ENCODE results near the gene S100A14.
"Not testable (repeated sequence)": the region's sequence is repeated elsewhere in the genome, so short reads cannot be mapped to it uniquely, and the experiment has no call there.

Gene S100A14

DNA sequence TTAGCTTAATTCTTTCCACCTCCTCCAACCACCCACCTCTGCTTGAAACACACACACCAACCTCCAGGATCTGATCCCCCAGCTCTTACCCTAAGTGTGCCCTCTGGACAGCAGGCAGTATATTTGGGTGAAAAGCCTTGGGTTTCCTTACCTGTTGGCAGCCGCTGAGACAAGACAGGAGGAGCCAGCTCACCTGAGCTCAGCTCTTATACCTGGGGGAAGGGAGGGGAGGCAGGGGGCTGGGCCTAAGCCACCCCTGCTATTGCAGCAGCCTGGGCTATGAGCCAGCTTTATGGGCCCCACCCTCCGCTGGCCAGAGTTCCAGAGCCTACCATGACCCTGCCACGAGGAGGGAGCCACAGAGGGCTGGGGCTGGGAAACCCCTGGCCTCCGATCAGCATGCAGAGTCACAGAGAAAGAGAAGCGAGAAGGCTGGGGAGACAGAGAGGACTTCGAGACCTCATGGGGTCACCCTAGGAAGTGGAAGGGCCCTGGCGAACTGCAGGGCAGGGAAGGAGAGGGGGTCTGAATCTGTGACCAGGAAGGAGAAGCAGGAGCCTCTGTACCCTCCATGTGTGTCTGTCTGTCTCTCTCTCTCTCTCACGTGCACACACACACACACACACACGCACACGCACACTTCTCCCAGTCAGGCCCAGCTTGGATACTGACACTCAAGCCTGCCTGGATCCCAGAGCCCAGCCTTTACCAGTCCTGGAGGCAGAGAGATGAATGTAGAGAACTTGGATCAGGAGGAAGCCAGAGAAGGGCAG lies at the start of gene S100A14:
S100A14 (minus strand) TSS at position 182 of the 773 bp plus-strand sequence. CDS start 467 bp downstream, outside the sequence.
- no peak for DNase-seq

GRCh38 chr1:153663211-153663610 lies 47.1 kb upstream of the S100A14 start:
- no peak for DNase-seq

DNA sequence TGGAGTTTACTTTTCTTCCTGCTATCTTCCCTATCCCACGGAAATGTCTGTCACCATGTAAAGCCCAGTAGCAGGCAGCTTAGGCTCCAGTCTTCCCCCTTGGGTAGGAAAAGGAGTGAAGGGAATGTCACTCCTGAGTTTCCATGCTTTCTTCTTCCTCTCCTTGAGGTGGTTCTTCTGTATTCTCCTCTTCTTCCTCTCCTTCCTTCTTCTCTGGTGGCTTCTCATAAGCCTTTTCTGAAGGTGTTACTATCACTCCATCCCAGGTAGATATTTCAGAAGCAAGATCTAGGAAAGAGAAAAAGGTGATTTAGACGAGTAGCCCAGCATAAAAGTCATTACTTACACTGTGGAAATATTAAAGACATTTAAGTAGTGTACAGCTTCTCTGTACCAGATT lies 46.1 kb upstream of the S100A14 start:
- no peak for DNase-seq

DNA sequence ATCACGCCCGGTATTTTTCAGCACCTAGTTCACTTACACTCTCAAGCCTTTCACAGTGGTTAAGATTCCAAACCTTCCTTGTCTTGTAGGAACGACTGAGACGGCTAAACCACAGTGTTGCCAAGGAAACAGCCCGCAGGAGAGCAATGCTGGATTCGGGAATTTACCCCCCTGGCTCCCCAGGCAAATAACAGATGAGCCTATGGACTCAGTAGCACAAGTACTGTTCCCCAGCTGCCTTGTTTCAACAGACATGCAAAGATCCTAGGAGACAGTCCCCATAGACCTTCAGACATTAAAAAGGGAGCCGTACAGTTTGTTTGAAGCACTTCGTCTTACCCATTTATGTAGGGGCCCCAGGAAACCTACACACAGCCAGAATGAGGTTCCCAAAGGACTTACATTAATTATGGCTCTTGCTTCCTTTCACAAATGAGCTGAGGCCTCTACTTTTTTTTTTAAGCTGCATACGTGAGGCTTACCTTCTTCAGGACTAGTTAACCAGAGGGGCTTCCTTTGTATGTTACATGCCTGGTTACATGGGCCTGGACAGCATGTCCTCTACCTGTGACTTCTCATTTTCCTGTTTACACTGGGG lies 45.1 kb upstream of the S100A14 start:
- no peak for DNase-seq

DNA sequence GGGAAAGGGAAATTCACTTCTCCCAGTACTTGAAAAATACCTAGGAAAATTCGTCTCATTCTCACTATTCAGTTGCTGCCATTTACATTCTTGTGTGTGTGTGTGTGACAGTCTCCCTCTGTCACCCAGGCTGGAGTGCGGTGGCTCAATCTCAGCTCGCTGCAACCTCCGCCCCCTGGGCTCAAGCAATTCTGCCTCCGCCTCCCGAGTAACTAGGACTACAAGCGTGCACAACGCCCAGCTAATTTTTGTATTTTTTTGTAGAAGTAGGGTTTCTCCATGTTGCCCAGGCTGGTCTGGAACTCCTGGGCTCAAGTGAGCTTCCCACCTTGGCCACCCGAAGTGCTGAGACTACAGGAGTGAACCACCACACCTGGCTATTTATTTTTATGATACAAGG lies 43.5 kb upstream of the S100A14 start:
- DNase-seq, result no peak

GRCh38 chr1:153659175-153659534 lies 43.0 kb upstream of the S100A14 start:
- DNase-seq, result no peak

GRCh38 chr1:153658400-153659174 lies 42.5 kb upstream of the S100A14 start, which contains the start of gene SNAPIN:
TSS of gene SNAPIN (plus strand) at chr1:153658703. CDS start at chr1:153658744, 41 bp downstream.
- DNase-seq, result peak; percentile 98

DNA sequence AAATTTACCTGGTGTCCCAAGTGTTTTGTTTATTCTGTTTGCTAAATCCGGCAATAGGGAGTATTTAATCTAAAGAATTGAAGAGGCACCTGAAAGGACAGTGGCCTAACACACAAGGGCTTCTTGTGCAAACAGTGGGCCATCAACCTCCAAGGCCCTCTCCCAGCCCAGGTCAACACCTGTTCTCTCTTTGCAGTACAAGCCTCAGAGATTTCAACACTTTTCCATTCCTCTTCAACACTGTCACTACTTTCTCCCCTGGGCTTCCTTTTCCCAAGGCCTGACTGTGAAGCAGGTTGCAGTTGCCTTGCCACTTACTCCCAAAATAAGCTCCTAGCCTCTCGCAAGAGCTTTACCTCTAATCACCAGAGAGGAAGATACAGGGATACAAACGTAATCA lies 39.2 kb upstream of the S100A14 start:
- no peak for DNase-seq

DNA sequence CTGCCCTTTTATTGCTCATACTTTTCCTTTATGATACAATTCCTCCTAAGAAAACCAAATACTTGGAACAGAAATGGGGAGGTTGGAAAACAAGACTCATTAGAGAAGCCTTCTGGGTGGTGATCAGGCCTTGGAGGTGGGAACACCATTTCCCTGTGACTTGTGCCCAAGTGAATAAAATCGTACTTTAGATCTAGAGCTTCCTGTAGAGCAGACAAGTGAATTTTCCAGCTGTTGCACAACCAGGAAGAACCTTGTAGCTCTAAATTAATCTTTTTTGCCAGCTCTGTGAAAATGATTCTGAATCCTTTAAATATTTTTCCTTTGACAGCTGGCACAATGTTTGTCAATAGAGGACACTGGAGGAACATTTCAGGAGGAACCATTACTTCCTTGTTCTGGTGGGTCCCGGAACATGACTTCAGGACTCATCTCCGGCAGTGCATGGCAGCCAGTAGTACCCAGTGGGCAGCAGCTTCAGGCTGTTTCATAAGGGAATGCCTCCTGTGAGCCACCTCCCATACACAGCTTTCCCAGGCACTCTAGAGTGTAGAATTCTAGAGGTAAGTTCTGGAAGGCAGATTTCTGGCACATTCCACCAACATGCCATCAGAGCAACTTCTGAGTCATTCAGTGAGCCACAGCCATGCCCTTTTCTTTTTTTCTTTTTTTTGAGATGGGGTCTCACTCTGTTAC lies 36.8 kb upstream of the S100A14 start:
- DNase-seq, result no peak

DNA sequence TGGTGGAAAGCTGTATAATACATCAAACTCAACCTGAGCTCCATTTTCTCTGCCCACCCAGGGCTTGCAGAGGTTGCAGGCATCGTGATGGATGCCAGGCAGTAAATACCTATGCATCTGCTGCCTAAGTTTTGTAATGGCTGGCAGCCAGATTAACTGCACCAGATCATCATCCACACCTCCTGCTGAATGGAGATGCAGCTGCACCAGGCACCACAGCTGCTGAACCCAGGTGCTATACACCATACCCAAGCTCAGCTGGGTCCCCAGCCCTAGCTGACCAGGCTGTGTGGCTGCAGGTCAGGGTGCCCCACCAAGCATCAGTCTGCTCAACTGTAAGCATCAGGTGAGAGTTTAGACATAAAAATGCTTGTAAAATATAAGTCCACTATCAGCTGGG lies 35.6 kb upstream of the S100A14 start:
- DNase-seq, result no peak

GRCh38 chr1:153649863-153650235 lies 33.7 kb upstream of the S100A14 start:
- no peak for DNase-seq

DNA sequence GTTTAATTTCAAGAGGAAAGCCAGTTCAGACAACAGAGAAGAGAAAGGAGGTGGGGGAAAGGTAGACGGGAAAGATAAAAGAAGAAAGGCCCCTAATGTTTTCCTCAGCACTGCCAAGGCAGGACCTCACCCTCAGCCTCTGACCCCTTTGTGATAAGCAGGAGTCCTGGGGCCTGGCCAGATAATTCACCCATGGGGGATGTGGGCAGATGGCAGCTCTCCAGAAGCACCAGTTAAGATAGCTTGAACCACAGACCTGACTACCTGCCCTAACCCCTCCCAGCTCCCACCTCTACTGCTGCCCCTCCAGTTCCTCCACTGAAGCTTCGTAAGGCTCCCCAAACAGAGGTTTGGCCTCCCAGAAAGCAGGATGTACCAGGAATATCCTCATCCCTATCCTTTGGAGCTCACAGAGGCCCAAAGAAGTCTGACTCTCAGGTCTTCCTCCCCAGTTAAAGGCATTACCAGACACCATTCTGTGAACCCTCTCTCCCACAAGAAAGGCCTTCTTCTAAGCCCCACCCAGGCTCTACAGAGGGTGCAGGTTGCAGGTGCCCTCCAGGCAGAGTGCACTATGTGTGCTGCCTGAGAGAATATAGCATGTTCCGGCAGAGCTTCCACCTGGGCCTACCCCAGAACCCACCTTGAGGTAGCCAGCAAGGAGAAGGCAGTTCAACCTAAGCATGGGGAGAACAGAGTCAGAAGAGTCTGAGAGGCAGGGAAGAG lies 33.2 kb upstream of the S100A14 start:
- DNase-seq, result no peak

- no peak for DNase-seq
Observed at GRCh38 chr1:153648000-153648643, 32.0 kb upstream of the S100A14 start.

DNA sequence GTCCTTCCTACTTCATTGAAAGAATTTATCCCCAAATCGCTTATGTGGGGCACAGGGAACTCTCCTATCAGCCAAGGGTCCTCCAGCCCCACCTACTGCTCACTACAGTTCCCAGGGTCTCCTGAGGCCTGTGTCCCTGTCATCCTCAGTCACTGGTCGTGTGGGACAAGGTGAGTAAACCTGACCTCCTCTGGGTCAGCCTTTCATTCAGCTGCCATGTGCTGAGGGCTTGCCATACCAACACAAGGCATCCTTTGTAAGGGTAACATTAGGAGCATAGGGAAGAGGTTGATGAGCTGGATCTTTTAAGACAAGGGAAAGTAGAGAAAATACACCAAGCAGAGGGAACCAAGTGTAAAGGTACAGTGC lies 31.2 kb upstream of the S100A14 start:
- no peak for DNase-seq

DNA sequence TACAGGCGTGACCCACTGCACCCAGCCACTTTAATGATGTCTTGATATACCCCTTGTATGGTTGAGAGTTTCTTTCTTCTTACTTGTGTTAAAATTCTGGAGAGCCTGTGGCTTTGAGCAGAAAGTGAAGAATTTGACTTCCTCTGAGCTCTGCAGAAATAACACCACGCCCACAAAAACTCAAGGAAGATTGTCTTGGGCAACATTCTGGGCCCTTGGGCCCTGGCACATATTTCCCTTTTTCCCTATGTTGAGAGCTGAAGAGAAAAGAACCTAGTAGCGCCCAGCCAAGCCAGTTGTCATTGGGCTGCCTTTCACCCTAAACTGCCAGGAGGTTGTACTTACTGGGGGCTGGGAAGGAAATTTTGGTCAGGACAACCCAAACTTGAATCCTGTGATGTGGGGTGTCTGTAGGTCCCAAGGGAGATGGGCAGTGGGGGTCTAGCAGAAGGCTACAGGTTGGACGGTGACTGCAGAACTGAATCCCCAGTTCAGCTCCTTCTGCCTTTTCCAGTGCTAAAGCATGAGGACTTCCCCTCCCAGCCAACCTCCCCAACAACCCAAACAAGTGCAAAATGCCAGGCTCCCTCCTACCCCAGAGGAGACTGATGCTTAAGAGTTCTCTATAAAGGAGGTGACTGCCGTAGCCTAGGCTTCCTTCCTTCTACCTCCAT lies 30.7 kb upstream of the S100A14 start:
- DNase-seq, result no peak

- no peak for DNase-seq
Observed at GRCh38 chr1:153643816-153644215, 27.7 kb upstream of the S100A14 start.

GRCh38 chr1:153643100-153643499 lies 27.0 kb upstream of the S100A14 start:
- DNase-seq, result no peak

GRCh38 chr1:153642161-153642560 lies 26.0 kb upstream of the S100A14 start:
- DNase-seq, result no peak

- no peak for DNase-seq
Observed at GRCh38 chr1:153640861-153641260, 24.7 kb upstream of the S100A14 start.

GRCh38 chr1:153640213-153640612 lies 24.1 kb upstream of the S100A14 start:
- DNase-seq, result not testable (repeated sequence)

- no peak for DNase-seq
Observed at GRCh38 chr1:153639280-153639679, 23.2 kb upstream of the S100A14 start.

DNA sequence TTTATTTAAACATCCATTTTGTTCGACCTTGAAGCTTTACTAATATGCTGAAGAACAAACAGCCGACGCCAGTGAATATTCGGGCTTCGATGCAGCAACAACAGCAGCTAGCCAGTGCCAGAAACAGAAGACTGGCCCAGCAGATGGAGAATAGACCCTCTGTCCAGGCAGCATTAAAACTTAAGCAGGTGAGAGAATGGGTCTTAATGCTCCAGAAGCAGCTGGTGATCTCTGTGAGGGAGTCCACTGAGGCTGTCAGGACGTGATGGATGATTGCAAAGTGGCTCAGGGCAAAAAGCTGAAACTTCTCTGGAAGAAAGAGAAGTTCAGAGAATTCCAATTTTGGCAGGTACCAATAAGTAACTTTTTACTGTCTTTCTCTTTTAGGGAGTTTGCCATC lies 22.1 kb upstream of the S100A14 start:
- no peak for DNase-seq
